ENCODE measurements around the gene UAP1L1.
"Not testable (repeated sequence)": the region's sequence is repeated elsewhere in the genome, so short reads cannot be mapped to it uniquely, and the experiment has no call there.

UAP1L1 gene

GRCh38 chr9:137057545-137057944 is 19.8 kb upstream of the UAP1L1 start:
- DNase-seq, result no peak

GRCh38 chr9:137058521-137059234 is 18.6 kb upstream of the UAP1L1 start:
- DNase-seq, result no peak

- no peak for DNase-seq
Measured at GRCh38 chr9:137062384-137062783, 14.9 kb upstream of the UAP1L1 start.

- not testable (repeated sequence) for DNase-seq
Measured at GRCh38 chr9:137062798-137063197, 14.5 kb upstream of the UAP1L1 start.

GRCh38 chr9:137063311-137064026 is 13.8 kb upstream of the UAP1L1 start:
- DNase-seq, result no peak

GRCh38 chr9:137064027-137064879 is 13.1 kb upstream of the UAP1L1 start:
- peak; percentile 71 to 87 (median 82) for DNase-seq

- no peak for DNase-seq
Measured at GRCh38 chr9:137064880-137065164, 12.5 kb upstream of the UAP1L1 start.

- DNase-seq, result no peak
Measured at GRCh38 chr9:137065336-137065967, 11.9 kb upstream of the UAP1L1 start.

- no peak for DNase-seq
Measured at GRCh38 chr9:137066096-137066861, 11.0 kb upstream of the UAP1L1 start.

- DNase-seq, result peak; percentile 85 to 89 (median 88)
Measured at GRCh38 chr9:137067860-137068538, 9.3 kb upstream of the UAP1L1 start.

GRCh38 chr9:137068539-137069507 is 8.5 kb upstream of the UAP1L1 start:
- no peak for DNase-seq

GRCh38 chr9:137069508-137070091 is 7.7 kb upstream of the UAP1L1 start:
- peak in 1 of 4 experiments; percentile 37 for DNase-seq

- DNase-seq, result peak; percentile 93 to 96 (median 96)
Measured at GRCh38 chr9:137070201-137070905, 7.0 kb upstream of the UAP1L1 start, which contains the start of gene SAPCD2. Gene SAPCD2, minus strand, starts transcription at chr9:137070557. Its CDS starts 97 bp downstream, at chr9:137070460.

- DNase-seq, result peak in 3 of 4 experiments; percentile 36 to 59 (median 50)
Measured at GRCh38 chr9:137070906-137071275, 6.4 kb upstream of the UAP1L1 start.

- no peak for DNase-seq
Measured at GRCh38 chr9:137071282-137071681, 6.0 kb upstream of the UAP1L1 start.

- DNase-seq, result no peak
Measured at GRCh38 chr9:137073992-137074399, 3.3 kb upstream of the UAP1L1 start.

GRCh38 chr9:137074657-137075274 is 2.6 kb upstream of the UAP1L1 start:
- DNase-seq, result peak in 1 of 4 experiments; percentile 40

GRCh38 chr9:137075275-137075775 is 2.0 kb upstream of the UAP1L1 start:
- DNase-seq, result peak; percentile 52 to 71 (median 56)

Measured in suppressor macrophage (primary cell).